ENCODE measurements around the gene ADCY1.

The ADCY1 gene

DNA sequence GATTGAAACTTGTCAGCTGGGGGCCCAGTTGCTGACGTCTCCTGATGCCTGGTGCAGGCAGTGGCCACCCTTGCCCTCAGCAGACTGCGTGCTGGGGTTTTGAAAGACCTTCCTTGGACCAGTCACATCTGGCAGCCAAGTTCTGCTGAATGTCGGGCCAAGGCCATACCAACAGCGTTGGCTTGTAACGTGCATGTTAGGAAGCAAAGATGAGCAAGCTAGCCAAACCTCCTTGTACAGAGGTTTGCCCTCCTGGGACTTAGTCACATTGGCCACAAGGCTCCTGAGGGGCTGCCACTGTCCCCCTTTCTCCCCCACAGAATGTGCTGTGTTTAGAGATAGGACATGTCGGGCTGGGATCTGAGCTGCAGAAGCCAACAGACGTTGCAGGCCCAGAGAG lies 49.0 kb downstream of the ADCY1 start:
- in situ Hi-C loops (cut with HindIII; ENCODE audit: low sequenced_read_pairs) = no loop called here

DNA sequence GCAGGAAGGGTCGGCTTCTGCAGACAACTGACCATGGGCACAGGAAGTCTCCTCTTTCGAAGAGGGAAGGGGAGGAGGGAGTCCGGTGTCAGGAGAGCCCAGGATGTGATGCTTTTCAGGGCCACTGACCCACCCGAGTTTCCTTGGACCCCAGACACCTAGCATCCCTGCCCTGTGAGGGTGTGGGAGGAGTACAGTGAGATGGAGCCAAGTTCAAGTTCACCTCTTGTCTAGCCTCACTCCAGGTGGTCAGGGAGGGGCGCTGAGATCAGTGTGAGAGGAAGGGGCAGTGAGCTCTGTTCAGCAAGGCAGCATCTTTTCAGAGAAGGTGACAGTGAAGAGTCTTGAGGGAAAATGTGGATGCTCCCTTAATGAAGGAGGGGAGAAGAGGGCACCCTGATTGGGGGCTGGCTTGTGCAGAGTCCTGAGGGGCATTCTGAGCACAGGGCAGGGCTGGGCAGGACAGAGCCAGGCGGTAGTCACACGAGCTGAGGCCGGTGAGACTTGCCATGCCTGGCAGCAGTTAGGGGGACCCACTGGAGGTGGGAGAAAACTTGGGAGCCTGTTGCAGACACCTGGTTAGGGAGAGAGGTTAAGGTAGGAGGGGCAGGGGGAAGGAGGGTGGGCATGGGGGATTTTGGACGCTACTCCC lies 49.7 kb downstream of the ADCY1 start:
- in situ Hi-C loops (cut with HindIII; ENCODE audit: low sequenced_read_pairs) = no loop called here

DNA sequence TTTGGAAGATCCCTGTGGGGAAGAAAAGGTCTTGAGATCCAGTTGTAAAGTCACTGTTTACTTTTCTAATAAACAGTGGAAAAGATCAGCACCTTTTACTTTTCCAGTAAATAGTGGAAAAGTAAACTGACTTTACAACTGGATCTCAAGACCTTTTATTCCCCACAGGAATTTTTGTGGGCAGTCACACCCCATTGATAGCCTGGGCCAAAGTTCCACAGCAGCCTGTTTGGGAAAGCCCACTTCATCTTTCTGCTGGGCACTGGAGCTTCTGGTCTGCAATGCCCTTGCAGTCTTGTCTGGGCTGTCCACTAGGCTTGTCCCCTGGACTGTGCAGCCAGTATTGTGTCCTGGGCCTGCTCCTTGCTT lies 50.2 kb downstream of the ADCY1 start:
- in situ Hi-C loops (cut with HindIII; ENCODE audit: low sequenced_read_pairs) = no loop called here

- in situ Hi-C loops (cut with HindIII; ENCODE audit: low sequenced_read_pairs) = loop anchor here (5.0 kb wide), 1 partner anchor 93 kb away; no protein-coding TSS in a partner anchor
Observed at GRCh38 chr7:45625067-45625466, 50.9 kb downstream of the ADCY1 start.

- in situ Hi-C loops (cut with HindIII; ENCODE audit: low sequenced_read_pairs) = loop anchor here (5.0 kb wide), 1 partner anchor 94 kb away; no protein-coding TSS in a partner anchor
Observed at GRCh38 chr7:45625714-45626440, 51.7 kb downstream of the ADCY1 start.

DNA sequence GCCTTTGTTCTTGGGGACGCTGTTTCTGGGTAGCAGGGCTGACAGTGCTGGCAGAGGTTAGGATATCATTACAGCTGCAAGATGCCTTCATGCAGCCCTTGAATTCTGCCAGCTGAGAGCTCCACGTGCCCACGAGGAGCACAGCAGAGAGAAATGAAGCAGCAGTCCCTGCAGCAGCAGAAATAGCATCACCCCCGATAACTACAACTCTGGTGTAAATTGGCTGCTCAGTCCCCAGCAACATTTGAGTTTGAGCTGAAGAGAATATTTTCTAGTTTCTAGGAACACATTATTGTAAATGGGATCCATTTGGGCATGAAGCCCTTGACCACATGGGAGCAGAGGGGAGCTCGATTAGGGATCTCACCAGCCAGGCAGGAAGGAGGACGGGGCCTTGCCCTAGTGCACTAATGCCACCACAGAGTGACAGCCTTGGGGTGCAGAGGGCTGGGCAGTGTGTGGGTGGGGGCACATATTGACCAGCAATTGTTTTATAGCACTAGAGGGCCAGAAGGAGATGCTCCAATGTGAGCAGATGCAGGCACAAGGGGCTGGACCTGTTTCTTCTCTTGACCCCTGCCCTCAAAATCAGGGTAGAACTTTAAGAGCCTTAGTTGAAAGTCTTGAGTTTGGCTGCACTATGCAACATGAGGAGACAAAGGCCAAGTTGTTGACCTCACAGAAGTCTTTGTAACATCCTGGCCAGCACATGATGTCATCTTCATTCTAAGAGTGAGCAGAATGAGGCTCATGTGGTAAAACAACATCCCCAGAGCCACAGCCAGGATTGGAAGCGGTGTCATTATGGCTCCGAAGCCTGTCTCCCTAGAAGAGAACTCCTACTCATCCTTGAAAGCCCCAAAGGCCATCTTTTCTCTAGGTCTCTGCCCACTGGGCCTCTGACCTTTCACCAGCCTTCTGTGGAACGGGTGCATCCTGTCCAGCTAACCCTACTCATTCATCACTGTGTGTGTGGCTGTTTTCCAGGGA lies 52.6 kb downstream of the ADCY1 start:
- in situ Hi-C loops (cut with HindIII; ENCODE audit: low sequenced_read_pairs) = loop anchor here (5.0 kb wide), 1 partner anchor 94 kb away; no protein-coding TSS in a partner anchor

DNA sequence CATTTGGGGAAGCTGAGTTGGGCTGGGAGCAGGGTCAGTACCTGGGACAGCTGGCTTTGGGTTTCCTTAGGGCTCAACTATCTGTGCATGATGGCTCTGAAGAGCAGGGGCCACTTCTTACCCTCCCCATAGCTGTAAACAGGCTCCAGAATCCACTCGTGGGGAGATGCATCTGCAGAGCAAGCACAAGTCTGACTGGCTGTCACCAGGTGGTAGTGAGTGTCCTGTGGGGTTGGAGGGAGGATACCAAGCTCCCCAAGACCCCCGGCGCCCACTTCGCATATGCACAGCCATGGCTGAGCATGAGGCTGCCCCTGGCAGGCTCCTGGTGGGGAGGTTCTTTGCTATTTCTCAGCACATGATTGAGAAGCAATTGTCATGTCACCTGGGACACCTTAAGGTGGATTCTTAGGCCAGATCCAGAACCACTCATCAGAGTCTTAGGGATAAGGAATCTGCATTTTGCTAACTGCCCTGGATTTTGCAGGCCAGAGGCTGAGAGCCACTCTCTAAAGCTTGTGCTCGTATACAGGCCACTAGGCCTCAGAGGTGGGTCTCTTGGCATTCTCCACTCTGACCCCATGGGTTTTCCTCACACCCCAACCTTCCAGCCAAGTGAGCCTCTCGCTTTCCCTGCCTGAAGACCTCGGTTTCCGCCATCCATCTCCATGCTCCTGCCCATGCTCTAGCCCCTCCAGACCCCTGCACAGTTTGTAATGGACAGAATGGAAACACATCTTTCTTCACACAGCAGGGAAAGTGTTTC lies 53.7 kb downstream of the ADCY1 start:
- in situ Hi-C loops (cut with HindIII; ENCODE audit: low sequenced_read_pairs) = loop anchor here (5.0 kb wide), 1 partner anchor 96 kb away; no protein-coding TSS in a partner anchor

GRCh38 chr7:45631569-45631968 lies 57.4 kb downstream of the ADCY1 start:
- in situ Hi-C loops (cut with HindIII; ENCODE audit: low sequenced_read_pairs) = no loop called here

DNA sequence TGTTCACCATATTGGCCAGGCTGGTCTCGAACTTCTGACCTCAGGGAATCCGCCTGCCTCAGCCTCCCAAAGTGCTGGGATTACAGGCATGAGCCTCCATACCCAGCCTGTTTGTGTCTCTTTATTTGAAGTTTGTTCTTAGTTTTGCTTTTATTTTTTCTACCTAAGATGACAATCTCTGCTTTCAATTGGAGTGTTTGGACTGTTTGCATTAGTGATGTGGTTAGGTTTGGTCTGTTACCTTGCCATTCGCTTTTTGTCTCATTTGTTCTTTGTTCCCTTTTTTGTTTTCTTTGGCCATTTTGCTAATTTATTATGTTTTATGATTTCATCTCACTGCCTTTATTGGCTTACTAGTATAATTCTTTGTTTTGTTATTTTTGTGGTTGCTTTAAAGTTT lies 62.6 kb downstream of the ADCY1 start:
- in situ Hi-C loops (cut with HindIII; ENCODE audit: low sequenced_read_pairs) = no loop called here

GRCh38 chr7:45638916-45639315 lies 64.7 kb downstream of the ADCY1 start:
- in situ Hi-C loops (cut with HindIII; ENCODE audit: low sequenced_read_pairs) = no loop called here

GRCh38 chr7:45642044-45642443 lies 67.9 kb downstream of the ADCY1 start:
- in situ Hi-C loops (cut with HindIII; ENCODE audit: low sequenced_read_pairs) = no loop called here

GRCh38 chr7:45643630-45644029 lies 69.5 kb downstream of the ADCY1 start:
- in situ Hi-C loops (cut with HindIII; ENCODE audit: low sequenced_read_pairs) = no loop called here

DNA sequence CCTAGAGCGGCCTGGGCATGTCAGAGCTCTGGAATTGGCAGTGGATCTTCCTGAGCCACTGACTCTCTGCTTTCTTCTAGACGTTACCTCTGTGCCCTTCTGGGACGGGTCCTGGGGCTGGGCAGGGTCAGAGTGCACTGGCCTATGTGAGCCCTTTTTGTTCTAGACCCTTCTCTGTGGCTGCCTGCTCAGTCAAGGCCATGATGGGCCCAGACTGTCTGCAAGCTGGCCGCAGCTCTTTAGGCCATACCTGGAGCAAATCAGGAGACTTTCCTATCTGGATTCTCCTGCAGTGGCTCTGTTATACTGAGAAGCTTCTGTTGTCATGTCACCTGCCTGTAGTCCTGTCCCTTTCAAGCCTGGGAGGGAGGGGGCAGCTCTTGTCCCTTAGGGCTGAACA lies 70.1 kb downstream of the ADCY1 start:
- in situ Hi-C loops (cut with HindIII; ENCODE audit: low sequenced_read_pairs) = no loop called here

GRCh38 chr7:45645141-45645969 lies 71.2 kb downstream of the ADCY1 start:
- in situ Hi-C loops (cut with HindIII; ENCODE audit: low sequenced_read_pairs) = no loop called here

- in situ Hi-C loops (cut with HindIII; ENCODE audit: low sequenced_read_pairs) = no loop called here
Observed at GRCh38 chr7:45646207-45646821, 72.1 kb downstream of the ADCY1 start.

DNA sequence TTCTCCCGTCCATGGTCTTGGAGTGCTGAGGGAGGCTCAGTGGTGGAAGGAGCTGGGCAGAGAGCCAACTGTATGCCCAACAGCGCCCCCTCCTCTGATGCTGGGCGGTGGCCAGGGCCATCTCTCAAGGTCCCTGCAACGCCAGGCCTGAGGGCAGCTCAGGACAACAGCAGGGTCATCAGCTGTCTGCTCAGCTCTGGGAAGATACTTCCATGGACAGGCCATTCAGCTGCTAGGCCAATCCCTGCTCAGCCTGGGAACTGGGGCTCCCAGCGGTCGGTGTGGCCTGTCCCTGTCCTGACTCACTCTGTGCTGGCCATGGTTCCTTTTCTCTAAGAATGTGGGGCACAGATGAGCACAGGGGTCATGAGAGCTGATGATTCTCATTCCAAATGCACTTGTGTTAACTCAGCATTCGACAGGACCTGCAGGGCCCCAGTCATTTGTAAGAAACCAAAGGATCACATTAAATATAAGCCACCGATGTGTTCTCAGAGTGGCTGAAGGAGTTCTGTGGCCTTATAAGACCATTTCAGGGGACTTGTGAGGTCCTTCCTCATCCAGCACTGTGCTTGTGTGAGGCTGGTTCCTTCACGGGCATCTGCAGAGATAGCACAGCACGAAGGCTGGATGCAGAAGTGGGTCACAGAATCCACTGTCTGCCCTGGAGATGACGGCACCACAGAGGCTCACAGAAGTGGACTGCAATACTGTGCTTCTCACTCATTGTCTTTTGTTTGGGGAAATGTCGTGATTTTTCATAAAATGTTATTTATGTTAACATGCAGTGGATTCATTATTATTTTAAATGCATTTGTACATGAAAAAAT lies 73.0 kb downstream of the ADCY1 start:
- in situ Hi-C loops (cut with HindIII; ENCODE audit: low sequenced_read_pairs) = no loop called here

- in situ Hi-C loops (cut with HindIII; ENCODE audit: low sequenced_read_pairs) = no loop called here
Observed at GRCh38 chr7:45647967-45648670, 74.0 kb downstream of the ADCY1 start.

GRCh38 chr7:45648671-45648995 lies 74.5 kb downstream of the ADCY1 start:
- in situ Hi-C loops (cut with HindIII; ENCODE audit: low sequenced_read_pairs) = no loop called here

Measured in endothelial cell of hepatic sinusoid (primary cell).